Astrocyte of the spinal cord (primary cell): ENCODE results near the gene RAB27B.
A peak's percentile ranks its signal among the peaks of the same experiment; 100 is the strongest.

Experiments
- DNase-seq: peaks from one replicate; pipeline ENCODE4 v3.0.0; 2011; ENCODE audit warnings: low read depth, low spot score
- H3K4me3 ChIP-seq: 2 replicates; pipeline ENCODE4 v1.5.1; 2011; ENCODE audit warnings: low read depth, mild to moderate bottlenecking, low read length, moderate library complexity
- CTCF ChIP-seq: IDR thresholded peaks from 2 replicates; pipeline ENCODE4 v1.5.1; 2012; ENCODE audit warnings: low read depth, mild to moderate bottlenecking, low read length, inconsistent platforms
- in situ Hi-C: cut with HindIII; loops from 2 replicates; pipeline ENCODE4 v1.10.0; 2017; ENCODE audit warnings: low sequenced_read_pairs

RAB27B gene

GRCh38 chr18:54787616-54788015 is 40.7 kb upstream of the RAB27B start:
- in situ Hi-C loops: no loop called here
- H3K4me3 ChIP-seq: no peak overlapping the region
- DNase-seq: peak; percentile 48
- no peak for TF ChIP-seq CTCF

- no peak for DNase-seq
- in situ Hi-C loops: no loop called here
- no peak overlapping the region for H3K4me3 ChIP-seq
- TF ChIP-seq CTCF: no peak
Measured at GRCh38 chr18:54790109-54790508, 38.2 kb upstream of the RAB27B start.

- DNase-seq: no peak
- in situ Hi-C loops: no loop called here
- no peak for TF ChIP-seq CTCF
- no peak overlapping the region for H3K4me3 ChIP-seq
Measured at GRCh38 chr18:54791657-54792056, 36.6 kb upstream of the RAB27B start.

- no peak for TF ChIP-seq CTCF
- in situ Hi-C loops: no loop called here
- H3K4me3 ChIP-seq: no peak overlapping the region
- no peak for DNase-seq
Measured at GRCh38 chr18:54792079-54792478, 36.2 kb upstream of the RAB27B start.

- in situ Hi-C loops: no loop called here
- no peak for TF ChIP-seq CTCF
- H3K4me3 ChIP-seq: no peak overlapping the region
- DNase-seq: no peak
Measured at GRCh38 chr18:54794823-54795222, 33.5 kb upstream of the RAB27B start.

GRCh38 chr18:54798186-54798585 is 30.1 kb upstream of the RAB27B start:
- no peak for TF ChIP-seq CTCF
- no peak overlapping the region for H3K4me3 ChIP-seq
- DNase-seq: no peak
- in situ Hi-C loops: no loop called here

GRCh38 chr18:54801374-54801773 is 26.9 kb upstream of the RAB27B start:
- DNase-seq: no peak
- TF ChIP-seq CTCF: no peak
- no peak overlapping the region for H3K4me3 ChIP-seq
- in situ Hi-C loops: no loop called here
